Measurements from ENCODE around the gene LCN15. TPM values are rescaled to one million over a fixed set of nuclear protein-coding genes. Genes with fewer than 3 reads are reported as not detected.
"Not testable (repeated sequence)": the region's sequence is repeated elsewhere in the genome, so short reads cannot be mapped to it uniquely, and the experiment has no call there.

The LCN15 gene
- total and polyA plus RNA-seq, 10 of the 15 experiments (the other 5 are each of a cell fraction or from before 2014, with no cell fraction given): 0.37 to 0.50 TPM; not detected in 8

GRCh38 chr9:136786983-136787382, 22.7 kb upstream of the LCN15 start:
- 5% methylated on average over 4 of the region's 4 CpGs for WGBS (ENCODE audit: insufficient coverage, insufficient replicate concordance, low lambda C conversion rate, missing lambda C conversion rate)
- SMC1A ChIA-PET (ENCODE audit: uncharacterized antibody, unreplicated experiment): interaction anchor here (1.1 to 3.7 kb wide), 4 partner anchors 9 to 261 kb away, joined by 3 to 23 read pairs (median 12); no protein-coding TSS in a partner anchor
- H3K27me3 ChIP-seq (replicated peaks in 1 of 2; ENCODE audit: control insufficient read depth in 2 of 2, insufficient read depth in 2 of 2, low read length in 1 of 2); DNase-seq (ENCODE audit: low read depth, low spot score); H3K9me3 ChIP-seq (replicated peaks; ENCODE audit: control insufficient read depth, insufficient read depth, low read length); H3K79me2 ChIP-seq (ENCODE audit: control insufficient read depth, insufficient read depth, low read length); H4K20me1 ChIP-seq (ENCODE audit: control insufficient read depth, insufficient read depth); in situ Hi-C loops (cut with MboI); H3K4me2 ChIP-seq (ENCODE audit: control insufficient read depth, insufficient read depth); BruUV-seq (replicated peaks); H3K27ac ChIP-seq (ENCODE audit: control insufficient read depth, insufficient read depth); H3K36me3 ChIP-seq (ENCODE audit: control insufficient read depth in 2 of 2, insufficient read depth in 2 of 2, low read length in 1 of 2); H3K4me1 ChIP-seq (ENCODE audit: control insufficient read depth, insufficient read depth, low read length); ATAC-seq; FAIRE-seq; H2AFZ ChIP-seq (ENCODE audit: control insufficient read depth, low read depth, low read length); H3K9ac ChIP-seq (ENCODE audit: control insufficient read depth, insufficient read depth, low read length); H3K4me3 ChIP-seq: not testable (repeated sequence)
- intact Hi-C loops (cut with micrococcal nuclease; ENCODE audit: unreplicated experiment): loop anchor here (1.0 to 5.0 kb wide), 3 partner anchors 248 to 450 kb away; no protein-coding TSS in a partner anchor
- CTCF ChIA-PET: interaction anchor here (1.0 to 13.1 kb wide), 13 partner anchors 9 to 450 kb away, joined by 3 to 163 read pairs (median 7); partner anchors contain the start of genes AJM1, PAXX and RNF208
- POLR2A ChIA-PET: interaction anchor here (0.6 to 1.5 kb wide), 2 partner anchors 29 to 474 kb away, joined by 3 to 4 read pairs; no protein-coding TSS in a partner anchor
- RAD21 ChIA-PET (ENCODE audit: unreplicated experiment): interaction anchor here (0.6 to 4.1 kb wide), 3 partner anchors 19 to 248 kb away, joined by 3 to 28 read pairs (median 6); no protein-coding TSS in a partner anchor
- TF ChIP-seq PKNOX1 (IDR thresholded peaks at IDR 0.05): peak; percentile 40; the same call in 1 of the 2 replicates

DNA sequence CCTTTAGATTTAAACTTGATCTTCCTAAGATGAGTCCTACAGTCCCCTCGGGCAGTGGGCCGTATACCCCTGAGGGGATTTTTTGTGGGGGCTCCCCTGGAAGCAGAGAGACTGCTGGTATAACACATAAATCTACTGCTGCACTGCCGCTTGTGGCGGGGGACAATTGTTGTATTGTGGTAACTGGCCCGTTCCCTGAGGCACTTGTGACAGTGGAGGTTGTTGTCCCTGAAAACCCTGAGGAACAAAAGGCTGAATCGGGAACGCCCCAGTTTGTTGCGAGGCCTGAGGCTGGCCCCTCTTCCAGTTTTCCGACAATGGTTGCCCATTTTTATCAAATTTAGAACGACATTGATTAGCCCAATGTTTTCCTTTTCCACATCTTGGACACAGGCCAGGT, 22.1 kb upstream of the LCN15 start:
- in situ Hi-C loops (cut with MboI): no loop called here
- FAIRE-seq: no peak
- 28% methylated on average over 10 of the region's 10 CpGs for WGBS (ENCODE audit: insufficient coverage, insufficient replicate concordance, low lambda C conversion rate, missing lambda C conversion rate)
- Histone ChIP-seq H3K4me2 (ENCODE audit: control insufficient read depth, insufficient read depth) (no peak overlapping the region), H3K9me3 (replicated peaks; ENCODE audit: control insufficient read depth, insufficient read depth, low read length) (no peaks in the 10 kb centered on the region), H3K36me3 (ENCODE audit: control insufficient read depth in 2 of 2, insufficient read depth in 2 of 2, low read length in 1 of 2) (no peaks in the 10 kb centered on the region), H3K27ac (ENCODE audit: control insufficient read depth, insufficient read depth) (no peak overlapping the region), H3K4me3 (no peak overlapping the region), H3K9ac (ENCODE audit: control insufficient read depth, insufficient read depth, low read length) (no peak overlapping the region), H3K79me2 (ENCODE audit: control insufficient read depth, insufficient read depth, low read length) (no peaks in the 10 kb centered on the region; the same call in 1 of the 2 replicates), H2AFZ (ENCODE audit: control insufficient read depth, low read depth, low read length) (no peak overlapping the region), H3K27me3 (replicated peaks in 1 of 2; ENCODE audit: control insufficient read depth in 2 of 2, insufficient read depth in 2 of 2, low read length in 1 of 2) (no peaks in the 10 kb centered on the region; a peak in 1 of 4 replicates), H3K4me1 (ENCODE audit: control insufficient read depth, insufficient read depth, low read length) (peaks cover 3% of the 10 kb centered on the region), H4K20me1 (ENCODE audit: control insufficient read depth, insufficient read depth) (no peaks in the 10 kb centered on the region)
- SMC1A ChIA-PET (ENCODE audit: uncharacterized antibody, unreplicated experiment): interaction anchor here (0.6 to 3.7 kb wide), 3 partner anchors 18 to 249 kb away, joined by 3 to 23 read pairs (median 20); no protein-coding TSS in a partner anchor
- DNase-seq (ENCODE audit: low read depth, low spot score): no peak
- CTCF ChIA-PET: interaction anchor here (0.8 to 13.1 kb wide), 11 partner anchors 8 to 450 kb away, joined by 3 to 163 read pairs (median 4); partner anchors contain the start of gene RNF208
- POLR2A ChIA-PET: interaction anchor here (1.5 kb wide), 1 partner anchor 30 kb away, joined by 3 read pairs; no protein-coding TSS in a partner anchor
- no TSS peak for BruUV-seq (replicated peaks)
- no peak for ATAC-seq
- RAD21 ChIA-PET (ENCODE audit: unreplicated experiment): interaction anchor here (1.9 to 4.1 kb wide), 2 partner anchors 19 to 249 kb away, joined by 6 to 28 read pairs; no protein-coding TSS in a partner anchor
- intact Hi-C loops (cut with micrococcal nuclease; ENCODE audit: unreplicated experiment): loop anchor here (5.0 kb wide), 1 partner anchor 451 kb away; no protein-coding TSS in a partner anchor
- TF ChIP-seq, protein P1, sequence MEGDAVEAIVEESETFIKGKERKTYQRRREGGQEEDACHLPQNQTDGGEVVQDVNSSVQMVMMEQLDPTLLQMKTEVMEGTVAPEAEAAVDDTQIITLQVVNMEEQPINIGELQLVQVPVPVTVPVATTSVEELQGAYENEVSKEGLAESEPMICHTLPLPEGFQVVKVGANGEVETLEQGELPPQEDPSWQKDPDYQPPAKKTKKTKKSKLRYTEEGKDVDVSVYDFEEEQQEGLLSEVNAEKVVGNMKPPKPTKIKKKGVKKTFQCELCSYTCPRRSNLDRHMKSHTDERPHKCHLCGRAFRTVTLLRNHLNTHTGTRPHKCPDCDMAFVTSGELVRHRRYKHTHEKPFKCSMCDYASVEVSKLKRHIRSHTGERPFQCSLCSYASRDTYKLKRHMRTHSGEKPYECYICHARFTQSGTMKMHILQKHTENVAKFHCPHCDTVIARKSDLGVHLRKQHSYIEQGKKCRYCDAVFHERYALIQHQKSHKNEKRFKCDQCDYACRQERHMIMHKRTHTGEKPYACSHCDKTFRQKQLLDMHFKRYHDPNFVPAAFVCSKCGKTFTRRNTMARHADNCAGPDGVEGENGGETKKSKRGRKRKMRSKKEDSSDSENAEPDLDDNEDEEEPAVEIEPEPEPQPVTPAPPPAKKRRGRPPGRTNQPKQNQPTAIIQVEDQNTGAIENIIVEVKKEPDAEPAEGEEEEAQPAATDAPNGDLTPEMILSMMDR (IDR thresholded peaks at IDR 0.05 in 2 of 3, conservative IDR thresholded peaks at IDR 0.05 in 1 of 3; ENCODE audit: control insufficient read depth in 2 of 3, extremely low read depth in 1 of 3, insufficient read depth in 1 of 3, low read depth in 3 of 3, low read length in 3 of 3): no peak
- TF ChIP-seq ZBTB4 (CRISPR knock-in tag; IDR thresholded peaks at IDR 0.05): no peak
- no peak for TF ChIP-seq GATAD2B (conservative IDR thresholded peaks at IDR 0.05; ENCODE audit: low read depth)
- no peak for TF ChIP-seq SMAD5 (IDR thresholded peaks at IDR 0.05; ENCODE audit: low read depth)
- no peak for TF ChIP-seq KAT2A (conservative IDR thresholded peaks at IDR 0.05; ENCODE audit: control insufficient read depth, low read depth, low read length)
